ENCODE data around the gene MYOD1. TPM values are rescaled to one million over a fixed set of nuclear protein-coding genes. Genes with fewer than 3 reads are reported as not detected.

MYOD1 gene
- total RNA-seq, 4 donors from 2014 or later, result not detected

GRCh38 chr11:17735818-17736578 is 16.6 kb downstream of the MYOD1 start:
- H3K4me1 ChIP-seq, result peaks cover 10 to 34% (median 29%) of the 10 kb centered on the region in 4 donors
- intact Hi-C loops (cut with DNase I), result no loop called here
- H3K27ac ChIP-seq (replicated peaks in 1 of 4), result no peak overlapping the region
- WGBS, result 22% methylated on average over 7 of the region's 102 CpGs
- no peaks in the 10 kb centered on the region for H3K9me3 ChIP-seq
- peaks cover 0 to 87% (median 33%) of the 10 kb centered on the region in 4 donors for H3K27me3 ChIP-seq
- no peak for DNase-seq (ENCODE audit: extremely low spot score)
- TF ChIP-seq CTCF (IDR thresholded peaks at IDR 0.05) (peak in 1 of 3 experiments; percentile 10), POLR2A (IDR thresholded peaks at IDR 0.05; ENCODE audit: low read depth) (no peak), EP300 (IDR thresholded peaks at IDR 0.05) (no peak)
- no peaks in the 10 kb centered on the region for H3K36me3 ChIP-seq
- H3K4me3 ChIP-seq, result peak overlapping the region in 2 of 4 donors; percentile 53 to 54

GRCh38 chr11:17736579-17736893 is 17.2 kb downstream of the MYOD1 start:
- intact Hi-C loops (cut with DNase I), result no loop called here

DNA sequence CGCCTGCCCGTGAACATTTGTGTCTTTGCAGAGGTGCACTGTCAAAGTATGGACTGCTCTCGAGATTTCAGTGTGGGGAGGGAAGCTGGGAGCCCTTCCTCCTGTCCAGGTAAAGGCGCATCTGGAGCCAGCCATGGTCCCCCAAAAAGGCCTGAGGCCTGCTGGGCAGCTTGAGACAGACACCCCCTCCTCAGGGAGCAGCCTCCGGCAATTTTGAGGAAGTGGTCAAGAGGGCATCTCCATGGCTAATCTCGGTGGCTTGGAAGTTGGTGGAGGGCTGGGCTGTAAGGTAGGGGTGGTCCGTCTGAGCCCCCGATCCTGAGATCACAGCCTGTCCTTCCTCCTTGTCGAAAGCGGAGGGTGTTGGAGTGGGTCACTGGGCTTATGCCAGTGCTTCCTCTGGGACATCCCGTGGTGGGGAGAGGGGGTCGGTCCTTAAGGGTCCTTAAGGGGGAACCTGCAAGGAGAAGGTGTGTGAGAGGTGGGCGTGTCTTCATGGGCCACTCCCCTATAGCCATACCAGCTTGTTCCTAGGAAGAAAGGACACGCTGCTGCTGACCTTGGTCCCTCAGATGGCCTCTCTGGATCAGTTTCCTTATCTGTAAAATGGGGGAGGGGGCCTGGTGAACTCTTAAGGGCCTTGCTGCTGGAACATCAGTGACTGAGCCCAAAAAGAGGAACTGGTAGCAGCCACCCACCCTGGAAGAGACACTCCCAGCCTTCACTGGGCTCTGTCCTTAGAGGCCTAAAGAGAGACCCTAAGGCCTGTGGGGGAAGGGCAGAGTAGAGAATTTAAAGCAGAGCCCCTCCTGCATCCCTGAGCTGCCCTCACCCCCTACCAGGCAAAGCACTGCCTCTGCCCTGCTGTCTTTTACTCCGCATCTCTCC is 17.8 kb downstream of the MYOD1 start:
- no peak overlapping the region for H3K4me3 ChIP-seq
- TF ChIP-seq POLR2A (IDR thresholded peaks at IDR 0.05; ENCODE audit: low read depth), result no peak
- TF ChIP-seq POLR2AphosphoS5 (IDR thresholded peaks at IDR 0.05), result no peak
- TF ChIP-seq EP300 (IDR thresholded peaks at IDR 0.05), result no peak
- no peak for TF ChIP-seq CTCF (IDR thresholded peaks at IDR 0.05)
- no peaks in the 10 kb centered on the region for H3K36me3 ChIP-seq
- peaks cover 0 to 90% (median 33%) of the 10 kb centered on the region in 4 donors for H3K27me3 ChIP-seq
- 63% methylated on average over 15 of the region's 15 CpGs for WGBS
- DNase-seq (ENCODE audit: extremely low spot score), result no peak
- no peak overlapping the region for H3K27ac ChIP-seq (replicated peaks in 1 of 4)
- H3K9me3 ChIP-seq, result no peaks in the 10 kb centered on the region
- intact Hi-C loops (cut with DNase I), result no loop called here
- H3K4me1 ChIP-seq, result peaks cover 10 to 29% (median 27%) of the 10 kb centered on the region in 4 donors

More at GRCh38 chr11:17736579-17736893, 17.2 kb downstream of the MYOD1 start:
- no peaks in the 10 kb centered on the region for H3K9me3 ChIP-seq
- H3K27me3 ChIP-seq, result peaks cover 0 to 90% (median 33%) of the 10 kb centered on the region in 4 donors
- no peak overlapping the region for H3K4me3 ChIP-seq
- DNase-seq (ENCODE audit: extremely low spot score), result no peak
- H3K27ac ChIP-seq (replicated peaks in 1 of 4), result no peak overlapping the region
- 45% methylated on average over 11 of the region's 12 CpGs for WGBS
- TF ChIP-seq POLR2A (IDR thresholded peaks at IDR 0.05; ENCODE audit: low read depth) (no peak), CTCF (IDR thresholded peaks at IDR 0.05) (no peak), EP300 (IDR thresholded peaks at IDR 0.05) (no peak), POLR2AphosphoS5 (IDR thresholded peaks at IDR 0.05) (no peak)
- peaks cover 10 to 29% (median 27%) of the 10 kb centered on the region in 4 donors for H3K4me1 ChIP-seq
- no peaks in the 10 kb centered on the region for H3K36me3 ChIP-seq

GRCh38 chr11:17738151-17738973 is 19.0 kb downstream of the MYOD1 start:
- Histone ChIP-seq H3K4me1 (peaks cover 10 to 29% (median 27%) of the 10 kb centered on the region in 4 donors), H3K4me3 (no peak overlapping the region), H3K27ac (replicated peaks in 1 of 4) (no peak overlapping the region), H3K27me3 (peaks cover 0 to 85% (median 33%) of the 10 kb centered on the region in 4 donors), H3K36me3 (no peaks in the 10 kb centered on the region), H3K9me3 (no peaks in the 10 kb centered on the region)
- TF ChIP-seq POLR2AphosphoS5 (IDR thresholded peaks at IDR 0.05) (no peak), POLR2A (IDR thresholded peaks at IDR 0.05; ENCODE audit: low read depth) (no peak), EP300 (IDR thresholded peaks at IDR 0.05) (no peak), CTCF (IDR thresholded peaks at IDR 0.05) (no peak)
- 38% methylated on average over 8 of the region's 10 CpGs for WGBS
- no peak for DNase-seq (ENCODE audit: extremely low spot score)
- intact Hi-C loops (cut with DNase I), result no loop called here

Data from esophagus muscularis mucosa (tissue), 4 donors.